ENCODE results near the gene BOK. TPM values are rescaled to one million over a fixed set of nuclear protein-coding genes. Genes with fewer than 3 reads are reported as not detected.

BOK gene
- total and polyA plus RNA-seq, 2 donors (not counting 1 experiment from before 2014, with no cell fraction given), result 21.2 to 42.4 TPM

- no peaks in the 10 kb centered on the region for H3K27me3 ChIP-seq (ENCODE audit: control insufficient read depth, insufficient read depth, low read length)
- no peak overlapping the region for H3K9ac ChIP-seq (ENCODE audit: insufficient read depth, low read length)
- TF ChIP-seq CTCF (conservative IDR thresholded peaks at IDR 0.05 in 1 of 2, IDR thresholded peaks at IDR 0.05 in 1 of 2; ENCODE audit: low read depth in 1 of 2, low read length in 2 of 2) (no peak), EZH2 (IDR thresholded peaks at IDR 0.05; ENCODE audit: low read length, missing control alignments) (no peak)
- no peaks in the 10 kb centered on the region for H4K20me1 ChIP-seq (ENCODE audit: control insufficient read depth, extremely low read depth, insufficient read depth, low read length)
- no peaks in the 10 kb centered on the region for H3K4me1 ChIP-seq (ENCODE audit: control insufficient read depth, extremely low read depth, insufficient read depth, low read length)
- H3K4me2 ChIP-seq (ENCODE audit: extremely low read depth, insufficient read depth, low read length), result no peak overlapping the region
- H3K4me3 ChIP-seq (replicated peaks in 1 of 4; ENCODE audit: control extremely low read depth in 1 of 4, insufficient read depth in 1 of 4, low read depth in 3 of 4, low read length in 4 of 4), result no peak overlapping the region
- peaks cover 11% of the 10 kb centered on the region for H3K36me3 ChIP-seq (ENCODE audit: control insufficient read depth, insufficient read depth, low read length)
- no peak overlapping the region for H2AFZ ChIP-seq (ENCODE audit: low read length)
- no peaks in the 10 kb centered on the region for H3K9me3 ChIP-seq (ENCODE audit: control insufficient read depth, insufficient read depth, low read depth, low read length)
- no peaks in the 10 kb centered on the region for H3K79me2 ChIP-seq (ENCODE audit: control insufficient read depth, insufficient read depth, low read length)
- H3K27ac ChIP-seq (ENCODE audit: insufficient read depth, low read length), result no peak overlapping the region
- DNase-seq (ENCODE audit: low read depth in 2 of 2), result no peak
Observed at GRCh38 chr2:241574911-241575623, 16.5 kb downstream of the BOK start.

DNA sequence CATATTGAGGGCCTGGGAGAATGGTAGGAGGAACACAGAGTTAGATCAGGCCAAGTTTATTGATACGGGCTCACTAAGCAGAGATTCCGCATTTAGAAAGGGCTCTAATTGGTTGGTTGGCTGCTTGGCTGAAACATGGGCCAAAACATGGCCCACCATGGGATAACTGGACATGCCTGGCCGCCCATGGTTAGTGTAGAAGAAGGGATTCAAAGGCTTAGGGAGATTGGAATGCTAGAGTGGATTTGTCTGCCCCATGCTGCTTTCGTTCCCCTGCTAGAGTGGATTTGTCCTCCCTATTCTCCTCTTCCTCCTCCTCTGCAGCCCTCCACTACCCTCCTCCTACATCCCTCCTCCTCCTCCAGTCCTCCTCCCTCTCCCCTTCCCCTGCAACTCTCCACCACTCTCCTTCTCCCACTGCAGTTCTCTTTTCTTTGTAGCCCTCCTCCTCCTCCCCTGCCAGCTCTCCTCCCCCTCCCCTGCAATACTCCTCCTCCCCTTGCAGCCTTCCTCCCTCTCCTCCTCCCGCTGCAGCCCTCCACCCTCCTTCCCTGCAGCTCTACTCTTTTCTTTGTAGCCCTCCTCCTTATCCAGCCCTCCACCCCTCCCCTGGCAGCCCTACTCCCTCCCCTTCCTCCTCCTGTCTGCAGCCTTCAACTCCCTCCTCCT is 17.2 kb downstream of the BOK start:
- Histone ChIP-seq H3K36me3 (ENCODE audit: control insufficient read depth, insufficient read depth, low read length) (peaks cover 11% of the 10 kb centered on the region), H2AFZ (ENCODE audit: low read length) (no peak overlapping the region), H3K9ac (ENCODE audit: insufficient read depth, low read length) (no peak overlapping the region), H3K27ac (ENCODE audit: insufficient read depth, low read length) (no peak overlapping the region), H3K27me3 (ENCODE audit: control insufficient read depth, insufficient read depth, low read length) (no peaks in the 10 kb centered on the region), H3K4me2 (ENCODE audit: extremely low read depth, insufficient read depth, low read length) (no peak overlapping the region), H3K79me2 (ENCODE audit: control insufficient read depth, insufficient read depth, low read length) (no peaks in the 10 kb centered on the region), H3K4me1 (ENCODE audit: control insufficient read depth, extremely low read depth, insufficient read depth, low read length) (no peaks in the 10 kb centered on the region), H3K9me3 (ENCODE audit: control insufficient read depth, insufficient read depth, low read depth, low read length) (no peaks in the 10 kb centered on the region), H3K4me3 (replicated peaks in 1 of 4; ENCODE audit: control extremely low read depth in 1 of 4, insufficient read depth in 1 of 4, low read depth in 3 of 4, low read length in 4 of 4) (no peak overlapping the region), H4K20me1 (ENCODE audit: control insufficient read depth, extremely low read depth, insufficient read depth, low read length) (no peaks in the 10 kb centered on the region)
- no peak for DNase-seq (ENCODE audit: low read depth in 2 of 2)
- no peak for TF ChIP-seq CTCF (conservative IDR thresholded peaks at IDR 0.05 in 1 of 2, IDR thresholded peaks at IDR 0.05 in 1 of 2; ENCODE audit: low read depth in 1 of 2, low read length in 2 of 2)
- TF ChIP-seq EZH2 (IDR thresholded peaks at IDR 0.05; ENCODE audit: low read length, missing control alignments), result no peak

DNA sequence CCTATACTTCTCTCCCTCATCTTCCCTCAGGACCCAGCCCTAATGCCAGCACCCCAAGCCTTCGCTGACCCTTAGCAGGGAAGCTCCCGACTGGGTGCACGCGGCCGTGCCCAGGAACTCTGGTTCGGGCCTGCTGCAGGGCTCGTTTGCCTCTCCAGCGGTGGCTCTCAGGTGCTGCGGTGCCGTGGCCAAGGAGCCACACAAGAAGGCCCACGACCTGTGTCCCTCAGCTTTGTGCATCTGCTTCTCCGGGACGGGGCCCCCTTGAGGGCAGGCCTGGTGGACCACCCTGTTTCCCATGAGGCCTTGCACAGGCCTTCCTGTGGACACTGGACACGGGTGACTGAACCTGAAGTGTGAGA is 17.7 kb downstream of the BOK start:
- DNase-seq (ENCODE audit: low read depth in 2 of 2), result no peak
- no peaks in the 10 kb centered on the region for H3K4me1 ChIP-seq (ENCODE audit: control insufficient read depth, extremely low read depth, insufficient read depth, low read length)
- no peaks in the 10 kb centered on the region for H3K79me2 ChIP-seq (ENCODE audit: control insufficient read depth, insufficient read depth, low read length)
- no peak for TF ChIP-seq CTCF (conservative IDR thresholded peaks at IDR 0.05 in 1 of 2, IDR thresholded peaks at IDR 0.05 in 1 of 2; ENCODE audit: low read depth in 1 of 2, low read length in 2 of 2)
- no peak for TF ChIP-seq EZH2 (IDR thresholded peaks at IDR 0.05; ENCODE audit: low read length, missing control alignments)
- H3K9me3 ChIP-seq (ENCODE audit: control insufficient read depth, insufficient read depth, low read depth, low read length), result no peaks in the 10 kb centered on the region
- H3K27me3 ChIP-seq (ENCODE audit: control insufficient read depth, insufficient read depth, low read length), result no peaks in the 10 kb centered on the region
- no peaks in the 10 kb centered on the region for H4K20me1 ChIP-seq (ENCODE audit: control insufficient read depth, extremely low read depth, insufficient read depth, low read length)
- no peak overlapping the region for H3K9ac ChIP-seq (ENCODE audit: insufficient read depth, low read length)
- H3K4me2 ChIP-seq (ENCODE audit: extremely low read depth, insufficient read depth, low read length), result no peak overlapping the region
- H3K27ac ChIP-seq (ENCODE audit: insufficient read depth, low read length), result no peak overlapping the region
- H3K4me3 ChIP-seq (replicated peaks in 1 of 4; ENCODE audit: control extremely low read depth in 1 of 4, insufficient read depth in 1 of 4, low read depth in 3 of 4, low read length in 4 of 4), result no peak overlapping the region
- H3K36me3 ChIP-seq (ENCODE audit: control insufficient read depth, insufficient read depth, low read length), result peaks cover 11% of the 10 kb centered on the region
- no peak overlapping the region for H2AFZ ChIP-seq (ENCODE audit: low read length)

All from fibroblast of lung (primary cell).